ENCODE results near the gene ARMC6. TPM values are rescaled to one million over a fixed set of nuclear protein-coding genes. Genes with fewer than 3 reads are reported as not detected.
A peak's percentile ranks its signal among the peaks of the same experiment; 100 is the strongest.

ARMC6 gene
- total RNA-seq, 1 donor from 2014 or later, result 48.1 TPM

DNA sequence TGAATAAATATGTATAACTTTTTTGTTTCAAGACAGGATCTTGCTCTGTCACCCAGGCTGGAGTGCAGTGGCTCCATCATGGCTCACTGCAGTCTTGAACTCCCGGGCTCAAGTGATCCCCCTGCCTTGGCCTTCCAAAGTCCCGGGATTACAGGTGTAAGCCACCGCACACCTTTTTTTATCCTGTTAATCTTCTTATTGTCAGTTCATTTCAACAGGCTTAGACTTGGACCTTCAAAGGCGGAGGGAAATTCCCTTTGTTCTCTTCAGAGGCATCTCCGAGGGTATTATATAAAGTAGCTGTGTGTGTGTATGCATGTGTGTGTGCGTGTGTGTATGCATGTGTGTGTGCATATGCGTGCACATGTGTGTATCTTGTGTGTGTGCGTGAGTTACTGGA, 35.1 kb upstream of the ARMC6 start:
- no peak for DNase-seq (ENCODE audit: low read depth)
- no peak overlapping the region for H3K4me3 ChIP-seq (ENCODE audit: low read depth, low read length)
- TF ChIP-seq, protein P1, sequence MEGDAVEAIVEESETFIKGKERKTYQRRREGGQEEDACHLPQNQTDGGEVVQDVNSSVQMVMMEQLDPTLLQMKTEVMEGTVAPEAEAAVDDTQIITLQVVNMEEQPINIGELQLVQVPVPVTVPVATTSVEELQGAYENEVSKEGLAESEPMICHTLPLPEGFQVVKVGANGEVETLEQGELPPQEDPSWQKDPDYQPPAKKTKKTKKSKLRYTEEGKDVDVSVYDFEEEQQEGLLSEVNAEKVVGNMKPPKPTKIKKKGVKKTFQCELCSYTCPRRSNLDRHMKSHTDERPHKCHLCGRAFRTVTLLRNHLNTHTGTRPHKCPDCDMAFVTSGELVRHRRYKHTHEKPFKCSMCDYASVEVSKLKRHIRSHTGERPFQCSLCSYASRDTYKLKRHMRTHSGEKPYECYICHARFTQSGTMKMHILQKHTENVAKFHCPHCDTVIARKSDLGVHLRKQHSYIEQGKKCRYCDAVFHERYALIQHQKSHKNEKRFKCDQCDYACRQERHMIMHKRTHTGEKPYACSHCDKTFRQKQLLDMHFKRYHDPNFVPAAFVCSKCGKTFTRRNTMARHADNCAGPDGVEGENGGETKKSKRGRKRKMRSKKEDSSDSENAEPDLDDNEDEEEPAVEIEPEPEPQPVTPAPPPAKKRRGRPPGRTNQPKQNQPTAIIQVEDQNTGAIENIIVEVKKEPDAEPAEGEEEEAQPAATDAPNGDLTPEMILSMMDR (conservative IDR thresholded peaks at IDR 0.05; ENCODE audit: low read depth, low read length), result no peak

DNA sequence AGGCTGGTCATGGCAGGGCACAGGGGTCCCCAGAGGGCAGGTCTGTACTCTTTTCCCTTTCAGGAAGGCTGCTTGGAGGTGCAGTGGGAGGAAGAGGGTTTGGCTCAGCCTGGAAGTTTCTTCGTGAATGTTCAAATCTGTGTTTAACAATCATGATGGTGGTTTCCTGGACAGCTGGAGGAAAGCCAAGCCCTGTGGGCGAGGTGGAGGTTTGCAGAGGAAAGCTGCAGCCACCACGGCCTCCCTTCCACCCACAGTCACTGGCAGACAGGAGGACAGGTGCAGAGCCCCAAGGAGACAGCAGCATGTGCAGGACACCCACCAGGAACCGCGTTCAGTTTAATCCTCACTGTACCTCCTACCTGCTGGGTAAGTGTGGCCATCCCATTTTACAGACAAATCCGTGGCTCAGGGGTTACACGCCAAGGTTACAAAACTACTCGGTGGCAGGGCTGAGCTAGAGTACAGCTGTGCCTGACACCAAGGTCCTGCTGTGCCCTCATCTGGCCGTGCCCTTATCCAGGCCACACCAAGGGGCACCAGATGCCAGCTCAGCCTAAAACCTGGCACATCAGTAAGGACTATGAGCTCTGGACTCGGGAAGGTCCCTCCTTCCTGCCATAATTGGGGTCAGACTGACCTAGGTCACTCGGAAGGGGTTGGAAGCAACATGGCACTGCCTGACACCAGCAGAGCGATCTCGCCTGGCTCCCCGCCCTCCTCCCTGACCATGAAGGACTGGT, 34.2 kb upstream of the ARMC6 start:
- no peak overlapping the region for H3K4me3 ChIP-seq (ENCODE audit: low read depth, low read length)
- DNase-seq (ENCODE audit: low read depth), result no peak
- TF ChIP-seq, protein P1 (conservative IDR thresholded peaks at IDR 0.05; ENCODE audit: low read depth, low read length), result no peak

DNA sequence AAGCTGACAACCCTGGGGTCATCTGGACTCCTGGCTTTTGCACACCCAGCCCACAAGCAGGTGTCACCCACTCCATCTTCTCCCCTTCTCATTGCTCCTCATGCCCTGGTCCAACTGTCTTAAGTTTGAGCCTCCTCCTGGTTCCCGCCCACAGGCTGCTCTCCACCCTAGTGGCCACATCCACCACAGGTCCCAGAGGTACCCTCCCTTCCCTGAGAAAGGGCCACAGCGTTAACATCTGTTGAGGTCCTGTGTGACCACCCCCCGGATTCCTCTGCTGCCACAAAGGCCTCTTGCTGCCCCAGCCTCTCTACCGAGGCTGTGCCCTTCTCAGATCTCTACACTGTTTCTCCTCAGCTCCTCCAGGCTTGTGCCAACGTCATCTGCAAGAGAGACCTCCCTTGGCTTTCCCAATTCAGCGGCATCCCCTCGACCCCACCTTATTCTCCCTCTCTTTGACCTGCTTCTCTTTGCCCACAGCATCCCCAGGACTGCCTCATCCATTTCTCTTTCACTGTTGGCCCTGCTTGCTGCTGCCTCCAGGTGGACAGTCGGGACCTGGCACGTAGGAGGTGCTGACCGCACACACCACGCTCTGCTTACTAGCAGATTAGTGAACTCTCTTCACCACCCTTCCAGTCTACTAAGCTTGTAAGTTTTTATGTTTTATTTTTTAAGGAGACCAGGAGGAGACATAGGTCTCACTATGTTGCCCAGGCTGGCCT, 33.3 kb upstream of the ARMC6 start:
- no peak for DNase-seq (ENCODE audit: low read depth)
- TF ChIP-seq, protein P1 (conservative IDR thresholded peaks at IDR 0.05; ENCODE audit: low read depth, low read length), result peak; percentile 50

DNA sequence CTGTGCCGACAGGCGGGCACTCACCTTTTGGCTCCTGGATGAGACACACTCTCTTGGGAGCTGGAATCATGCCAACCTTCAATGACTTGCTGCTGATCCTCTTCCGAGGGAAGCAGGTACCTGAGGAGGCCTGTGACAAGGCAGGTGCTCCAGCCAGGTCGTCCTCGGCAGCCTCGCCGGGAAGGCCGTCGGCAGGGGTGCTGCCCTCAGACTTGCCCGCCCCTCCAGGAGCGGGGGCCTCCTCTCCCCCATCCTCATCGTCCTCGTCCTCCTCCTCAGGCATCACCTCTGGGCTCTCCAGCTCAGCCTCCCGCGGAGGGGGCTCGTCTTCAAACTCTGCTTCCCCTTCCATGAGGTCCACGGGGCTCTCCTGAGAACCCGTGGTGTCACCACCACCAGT, 29.3 kb upstream of the ARMC6 start:
- TF ChIP-seq, protein P1 (conservative IDR thresholded peaks at IDR 0.05; ENCODE audit: low read depth, low read length), result no peak
- H3K4me3 ChIP-seq (ENCODE audit: low read depth, low read length), result no peak overlapping the region
- no peak for DNase-seq (ENCODE audit: low read depth)

More for the DNA sequence above, 33.3 kb upstream of the ARMC6 start:
- H3K4me3 ChIP-seq (ENCODE audit: low read depth, low read length), result no peak overlapping the region

- TF ChIP-seq, protein P1 (conservative IDR thresholded peaks at IDR 0.05; ENCODE audit: low read depth, low read length), result no peak
- H3K4me3 ChIP-seq (ENCODE audit: low read depth, low read length), result no peak overlapping the region
- no peak for DNase-seq (ENCODE audit: low read depth)
Measured at GRCh38 chr19:19006213-19006612, 27.2 kb upstream of the ARMC6 start.

- DNase-seq (ENCODE audit: low read depth), result no peak
- TF ChIP-seq, protein P1 (conservative IDR thresholded peaks at IDR 0.05; ENCODE audit: low read depth, low read length), result no peak
- no peak overlapping the region for H3K4me3 ChIP-seq (ENCODE audit: low read depth, low read length)
Measured at GRCh38 chr19:19009951-19010350, 23.5 kb upstream of the ARMC6 start.

All from epithelial cell of proximal tubule (primary cell).